Measurements from ENCODE around the gene SRL.

DNA sequence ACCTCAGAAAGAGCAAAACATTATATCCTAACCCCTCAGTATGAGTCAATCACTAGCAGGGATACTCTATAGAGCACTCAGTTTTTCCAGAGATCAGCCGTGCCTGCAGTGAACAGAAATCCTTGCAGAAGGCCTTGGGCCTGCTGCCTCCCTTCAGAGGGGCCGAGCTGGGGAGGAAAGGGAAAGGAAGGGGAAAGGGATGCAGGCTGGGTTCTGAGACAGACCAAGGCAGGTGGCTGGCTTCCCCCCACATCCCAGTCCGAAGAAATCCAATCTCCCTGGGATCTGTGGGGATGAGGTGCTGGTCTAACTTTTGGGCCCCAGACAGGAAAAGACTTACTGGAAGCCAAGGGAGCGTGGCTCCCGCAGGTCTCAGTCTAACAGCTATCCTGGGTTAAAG, 25.3 kb downstream of the SRL start:
- TF ChIP-seq POLR2A (IDR thresholded peaks at IDR 0.05), result no peak
- TF ChIP-seq, protein P1, sequence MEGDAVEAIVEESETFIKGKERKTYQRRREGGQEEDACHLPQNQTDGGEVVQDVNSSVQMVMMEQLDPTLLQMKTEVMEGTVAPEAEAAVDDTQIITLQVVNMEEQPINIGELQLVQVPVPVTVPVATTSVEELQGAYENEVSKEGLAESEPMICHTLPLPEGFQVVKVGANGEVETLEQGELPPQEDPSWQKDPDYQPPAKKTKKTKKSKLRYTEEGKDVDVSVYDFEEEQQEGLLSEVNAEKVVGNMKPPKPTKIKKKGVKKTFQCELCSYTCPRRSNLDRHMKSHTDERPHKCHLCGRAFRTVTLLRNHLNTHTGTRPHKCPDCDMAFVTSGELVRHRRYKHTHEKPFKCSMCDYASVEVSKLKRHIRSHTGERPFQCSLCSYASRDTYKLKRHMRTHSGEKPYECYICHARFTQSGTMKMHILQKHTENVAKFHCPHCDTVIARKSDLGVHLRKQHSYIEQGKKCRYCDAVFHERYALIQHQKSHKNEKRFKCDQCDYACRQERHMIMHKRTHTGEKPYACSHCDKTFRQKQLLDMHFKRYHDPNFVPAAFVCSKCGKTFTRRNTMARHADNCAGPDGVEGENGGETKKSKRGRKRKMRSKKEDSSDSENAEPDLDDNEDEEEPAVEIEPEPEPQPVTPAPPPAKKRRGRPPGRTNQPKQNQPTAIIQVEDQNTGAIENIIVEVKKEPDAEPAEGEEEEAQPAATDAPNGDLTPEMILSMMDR (IDR thresholded peaks at IDR 0.05), result no peak
